HG03039 (cell line): ENCODE results near the gene LAMA2.

ENCODE experiments used
- ATAC-seq: cut with Tn5 transposase; IDR thresholded peaks from one replicate; pipeline ENCODE4 v1.9.1; 2021; ENCODE audit warnings: mild to moderate bottlenecking, moderate library complexity; ENCODE audit not compliant: unreplicated experiment

The LAMA2 gene

DNA sequence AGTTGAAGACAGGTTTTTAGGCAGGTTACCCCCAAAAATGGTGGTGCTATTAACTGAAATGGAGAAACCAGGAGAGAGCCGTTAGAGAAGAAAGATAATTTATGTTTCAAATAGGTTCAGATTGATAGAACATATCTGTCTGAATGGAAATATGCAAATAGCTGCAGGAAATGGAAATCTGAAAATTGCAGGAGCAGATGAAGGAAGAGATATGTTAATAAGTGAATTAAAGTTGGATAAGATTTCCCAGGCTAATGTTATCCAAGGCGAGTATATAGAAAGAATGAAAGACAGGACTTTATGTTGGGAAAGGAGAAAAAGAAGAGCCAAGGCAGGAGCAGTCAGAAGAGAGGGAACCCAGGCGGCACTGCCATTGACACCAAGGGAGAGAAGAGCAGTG is 461.4 kb downstream of the LAMA2 start:
- no peak for ATAC-seq

- no peak for ATAC-seq
These were observed 463.0 kb downstream of the LAMA2 start for GRCh38 chr6:129345890-129346289.

DNA sequence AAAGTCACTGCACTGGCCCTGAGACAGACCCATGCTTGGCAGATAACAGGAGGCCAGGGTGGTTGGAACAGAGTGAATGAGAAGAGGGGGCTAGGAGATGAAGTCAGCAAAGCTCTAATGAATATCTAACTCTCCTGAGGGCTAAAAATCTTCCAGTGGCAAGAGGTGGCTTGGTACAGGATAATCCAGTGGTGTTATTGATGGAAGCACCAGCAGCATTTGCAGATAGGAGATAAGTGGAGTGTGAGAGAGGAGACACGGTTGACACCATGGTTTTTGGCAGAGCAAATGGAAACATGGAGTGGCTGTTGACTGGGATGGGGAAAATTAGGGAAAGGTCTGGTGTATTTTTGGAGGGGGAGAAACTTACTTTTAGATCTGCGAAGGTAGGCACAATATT is 464.0 kb downstream of the LAMA2 start:
- no peak for ATAC-seq

- no peak for ATAC-seq
These were observed 467.3 kb downstream of the LAMA2 start for GRCh38 chr6:129350278-129350677.

GRCh38 chr6:129351807-129352206 is 468.9 kb downstream of the LAMA2 start:
- no peak for ATAC-seq

DNA sequence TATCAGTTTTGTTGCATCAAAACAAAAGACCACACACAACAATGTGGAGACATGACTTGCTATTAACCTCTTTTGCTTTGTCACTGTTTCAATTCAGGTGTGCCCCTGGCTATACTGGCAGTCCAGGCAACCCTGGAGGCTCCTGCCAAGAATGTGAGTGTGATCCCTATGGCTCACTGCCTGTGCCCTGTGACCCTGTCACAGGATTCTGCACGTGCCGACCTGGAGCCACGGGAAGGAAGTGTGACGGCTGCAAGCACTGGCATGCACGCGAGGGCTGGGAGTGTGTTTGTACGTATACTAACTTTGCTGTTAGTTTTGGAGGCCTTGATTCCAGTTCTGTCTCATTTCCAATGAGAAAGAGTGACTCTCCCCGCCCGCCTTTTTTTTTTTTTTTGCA is 470.1 kb downstream of the LAMA2 start:
- no peak for ATAC-seq

GRCh38 chr6:129356129-129356528 is 473.2 kb downstream of the LAMA2 start:
- no peak for ATAC-seq

- ATAC-seq: no peak
These were observed 477.1 kb downstream of the LAMA2 start for GRCh38 chr6:129359811-129360681.

DNA sequence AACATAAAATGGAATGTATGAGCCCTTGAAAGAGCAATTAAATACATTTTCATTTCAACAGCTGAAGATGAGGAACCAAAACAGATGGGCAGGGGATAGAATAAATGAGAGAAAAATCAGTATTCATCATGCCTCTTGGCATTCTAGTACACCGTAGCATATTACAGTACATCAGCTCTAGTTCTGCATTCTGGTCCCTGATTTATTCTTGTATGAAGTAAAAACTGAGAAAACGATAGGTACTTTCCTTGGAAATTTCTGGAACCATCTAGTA is 477.7 kb downstream of the LAMA2 start:
- no peak for ATAC-seq

DNA sequence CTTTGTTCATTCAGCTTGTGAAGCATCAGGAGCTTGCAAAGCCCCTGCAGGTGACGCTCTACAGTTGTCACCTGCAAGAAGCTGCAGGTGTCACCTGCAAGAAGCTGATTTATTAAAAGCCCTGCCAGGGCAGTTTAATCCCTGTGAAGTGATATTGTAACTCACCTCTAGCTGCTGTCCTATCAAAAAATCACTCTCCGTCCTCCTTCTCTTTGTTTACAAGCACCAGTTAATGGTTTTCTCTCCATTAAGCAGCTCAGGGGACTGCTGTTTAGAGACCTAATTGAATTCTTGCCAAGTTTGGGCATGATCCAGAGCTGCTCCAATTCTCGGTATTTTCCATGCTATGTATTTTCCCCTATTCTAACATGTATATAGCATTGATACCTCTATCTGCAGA is 481.1 kb downstream of the LAMA2 start:
- ATAC-seq: no peak

- ATAC-seq: no peak
These were observed 481.8 kb downstream of the LAMA2 start for GRCh38 chr6:129364767-129365166.

DNA sequence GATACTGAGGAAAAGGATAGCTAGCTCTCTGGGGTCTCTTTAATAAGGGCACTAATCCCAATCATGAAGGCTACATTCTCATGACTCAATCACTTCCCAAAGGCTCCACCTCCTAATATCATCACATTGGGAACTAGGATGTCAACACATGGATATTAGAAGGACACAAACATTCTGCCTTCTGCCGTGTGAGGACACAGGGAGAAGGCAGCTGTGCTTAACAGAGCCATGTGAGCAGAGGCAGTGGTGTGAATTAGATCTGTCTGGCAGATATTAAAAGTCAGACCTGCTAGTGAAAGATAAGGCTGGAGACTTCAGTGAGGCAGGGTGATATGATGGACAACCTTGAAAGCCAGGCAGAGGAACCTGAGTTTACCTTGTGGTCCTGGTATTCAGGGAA is 485.1 kb downstream of the LAMA2 start:
- ATAC-seq: no peak

DNA sequence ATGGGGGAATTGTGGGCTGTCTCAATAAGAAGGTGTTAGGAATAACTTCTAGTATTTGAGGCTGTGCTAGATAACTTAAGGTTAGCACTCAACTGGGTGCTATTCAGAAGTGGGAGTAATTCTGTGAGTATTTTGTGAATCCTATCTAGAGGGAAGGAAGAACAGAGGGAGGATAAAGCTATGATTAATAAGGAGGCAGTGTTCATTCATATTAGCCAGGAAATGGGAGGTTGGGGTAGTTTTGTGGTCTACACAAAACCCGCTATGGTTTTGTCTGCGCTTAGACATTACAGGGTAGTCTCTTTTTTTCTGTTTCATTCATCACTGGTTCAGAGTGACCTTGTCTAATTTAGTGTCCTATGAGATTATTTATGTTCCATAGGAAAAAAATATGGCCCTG is 486.0 kb downstream of the LAMA2 start:
- no peak for ATAC-seq

- no peak for ATAC-seq
These were observed 486.8 kb downstream of the LAMA2 start for GRCh38 chr6:129369737-129370136.

DNA sequence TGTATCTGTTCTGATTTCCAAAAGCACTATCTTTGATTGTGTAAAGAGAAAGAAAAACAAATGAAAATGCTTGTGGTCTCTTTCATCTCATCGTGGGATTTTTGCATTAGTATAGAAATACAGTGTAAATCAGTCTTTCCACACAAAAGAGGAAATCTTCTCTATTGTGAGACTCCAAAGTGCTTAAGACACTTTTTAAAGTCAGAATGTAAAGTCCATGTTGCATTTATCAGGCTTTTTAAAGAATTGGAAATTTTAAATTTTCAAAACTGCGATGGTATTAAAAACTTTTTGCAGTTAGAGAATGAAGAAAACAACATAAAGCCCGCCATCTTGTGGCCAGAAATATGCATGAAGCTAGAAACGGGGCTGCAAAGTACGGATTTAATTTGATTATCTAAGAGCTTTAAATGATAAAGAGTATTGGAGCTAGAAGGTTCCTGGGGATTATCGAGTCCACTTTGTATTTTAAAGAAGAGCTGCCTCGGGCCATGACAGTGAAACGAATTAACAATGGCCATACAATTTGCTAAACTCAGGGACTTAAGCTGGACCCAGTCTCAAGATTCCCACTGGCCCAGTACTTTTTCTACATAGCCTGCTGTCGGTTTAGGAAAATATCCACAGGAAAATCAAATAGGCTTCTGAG is 487.5 kb downstream of the LAMA2 start:
- ATAC-seq: no peak

- no peak for ATAC-seq
These were observed 498.9 kb downstream of the LAMA2 start for GRCh38 chr6:129381885-129382284.

DNA sequence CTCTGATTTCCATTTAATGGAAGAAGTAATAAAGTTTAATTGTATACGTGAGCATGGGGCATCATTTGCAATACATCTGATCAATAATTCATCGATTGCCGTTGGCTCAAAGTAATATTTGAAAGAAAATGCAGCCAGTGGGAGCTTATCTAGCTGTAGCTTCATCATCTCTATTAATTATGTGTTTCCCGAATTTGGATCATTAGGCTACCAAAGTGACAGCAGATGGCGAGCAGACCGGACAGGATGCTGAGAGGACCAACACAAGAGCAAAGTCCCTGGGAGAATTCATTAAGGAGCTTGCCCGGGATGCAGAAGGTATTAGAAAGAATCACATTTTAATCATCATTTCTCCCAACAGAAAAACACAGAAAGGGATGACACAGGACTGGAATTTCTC is 500.0 kb downstream of the LAMA2 start:
- ATAC-seq: no peak

DNA sequence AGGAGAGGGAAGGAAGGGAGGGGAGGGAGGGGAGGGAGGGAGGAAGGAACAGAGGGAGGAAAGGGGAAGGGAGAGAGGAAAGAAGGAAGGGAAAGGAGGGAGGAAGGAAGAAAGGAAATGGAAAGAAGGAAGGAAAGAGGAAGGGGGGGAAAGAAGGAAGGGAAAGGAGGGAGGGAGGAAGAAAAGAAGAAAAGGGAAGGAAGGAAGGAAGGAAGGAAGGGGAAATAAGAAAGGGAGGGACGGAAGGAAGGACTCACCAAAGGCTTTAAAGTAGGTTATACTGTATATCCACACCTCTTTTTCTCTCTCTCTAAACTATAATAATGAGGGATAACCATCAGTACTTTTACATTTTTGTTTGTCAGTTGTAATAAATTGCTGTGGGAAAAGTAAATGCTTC is 502.2 kb downstream of the LAMA2 start:
- no peak for ATAC-seq

DNA sequence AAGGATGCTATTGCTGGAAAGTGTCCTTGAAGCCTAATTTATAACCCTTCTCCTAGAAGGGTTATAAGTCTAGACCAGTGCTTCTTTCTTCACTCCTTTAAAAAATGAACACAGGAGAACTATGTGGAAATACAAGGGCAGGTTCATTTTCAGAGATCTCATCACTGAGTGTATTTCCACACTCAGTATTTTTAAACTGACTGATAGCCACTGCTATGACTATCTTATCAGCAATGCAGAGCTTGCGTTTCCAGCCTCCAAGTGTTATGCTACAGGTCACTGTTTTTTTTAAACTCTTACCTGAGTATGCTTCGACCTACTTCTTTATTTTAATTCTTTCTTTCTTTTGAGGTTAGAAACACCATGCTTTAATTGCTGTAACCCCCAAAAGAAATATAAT is 508.0 kb downstream of the LAMA2 start:
- ATAC-seq: no peak

DNA sequence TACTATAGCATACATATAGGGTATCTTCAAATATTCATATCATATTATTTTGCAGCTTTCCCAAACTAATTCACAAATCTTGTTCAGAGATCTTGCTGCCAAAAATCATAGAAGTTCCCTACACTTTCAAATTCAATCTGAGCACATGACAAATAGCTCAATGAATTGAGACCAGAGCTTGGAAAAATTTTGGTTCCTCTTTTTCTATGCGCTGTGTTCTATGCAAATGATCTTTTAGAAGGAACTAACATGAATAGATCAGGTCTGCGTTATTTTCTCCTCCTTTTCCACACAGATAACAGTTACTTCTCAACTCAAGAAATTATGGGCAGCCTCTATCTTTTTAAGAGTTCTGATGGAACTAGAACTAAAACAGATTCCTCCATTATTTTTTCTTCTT is 510.7 kb downstream of the LAMA2 start:
- peak; percentile 58 for ATAC-seq

- ATAC-seq: no peak
These were observed 515.8 kb downstream of the LAMA2 start for GRCh38 chr6:129398764-129399163.

DNA sequence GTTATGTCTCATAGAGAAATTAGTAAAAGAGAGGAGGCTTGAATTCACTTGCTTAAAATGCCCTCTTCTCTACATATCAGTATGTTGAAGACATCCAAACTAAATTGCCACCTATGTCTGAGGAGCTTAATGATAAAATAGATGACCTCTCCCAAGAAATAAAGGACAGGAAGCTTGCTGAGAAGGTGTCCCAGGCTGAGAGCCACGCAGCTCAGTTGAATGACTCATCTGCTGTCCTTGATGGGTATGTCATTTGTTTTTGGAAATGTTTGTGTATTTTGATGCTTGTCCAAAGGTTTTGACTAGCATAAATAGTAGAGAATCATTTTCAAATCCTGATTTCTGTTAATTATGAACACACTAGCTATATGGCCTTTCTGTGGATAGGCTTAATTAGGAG is 519.3 kb downstream of the LAMA2 start:
- ATAC-seq: no peak

GRCh38 chr6:129411092-129411491 is 528.2 kb downstream of the LAMA2 start:
- ATAC-seq: no peak
